ENCODE data around the gene PDSS2.

Gene PDSS2

DNA sequence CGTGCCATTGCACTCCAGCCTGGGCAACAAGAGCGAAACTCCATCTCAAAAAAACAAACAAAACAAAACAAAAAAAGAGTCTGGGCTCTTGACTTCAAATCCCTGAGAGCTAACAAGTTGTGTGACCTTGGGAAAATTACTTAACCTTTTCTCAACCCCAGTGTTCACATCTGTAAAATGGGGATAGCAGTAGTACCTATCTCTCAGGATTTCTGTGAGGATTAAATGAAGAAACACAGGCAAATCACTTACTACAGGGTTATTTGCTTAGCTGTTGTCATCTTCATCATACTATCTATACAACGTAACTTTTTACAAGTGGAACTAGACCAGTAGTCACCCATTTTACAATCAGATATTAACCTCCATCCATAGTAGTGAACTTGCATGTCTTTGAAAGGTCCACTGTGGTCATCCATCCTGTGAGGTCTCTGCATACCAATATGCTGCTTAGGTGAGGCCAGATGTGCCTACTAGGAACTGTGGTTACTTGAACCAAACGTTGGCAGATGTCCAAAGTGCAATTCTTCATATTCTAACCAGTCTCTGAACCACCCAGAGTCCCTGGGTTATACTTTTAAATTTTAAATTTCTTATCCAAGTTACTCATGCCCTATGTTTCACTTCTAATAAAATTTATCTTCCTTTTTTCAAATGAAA is 215.2 kb downstream of the PDSS2 start:
- TF ChIP-seq, protein P1, sequence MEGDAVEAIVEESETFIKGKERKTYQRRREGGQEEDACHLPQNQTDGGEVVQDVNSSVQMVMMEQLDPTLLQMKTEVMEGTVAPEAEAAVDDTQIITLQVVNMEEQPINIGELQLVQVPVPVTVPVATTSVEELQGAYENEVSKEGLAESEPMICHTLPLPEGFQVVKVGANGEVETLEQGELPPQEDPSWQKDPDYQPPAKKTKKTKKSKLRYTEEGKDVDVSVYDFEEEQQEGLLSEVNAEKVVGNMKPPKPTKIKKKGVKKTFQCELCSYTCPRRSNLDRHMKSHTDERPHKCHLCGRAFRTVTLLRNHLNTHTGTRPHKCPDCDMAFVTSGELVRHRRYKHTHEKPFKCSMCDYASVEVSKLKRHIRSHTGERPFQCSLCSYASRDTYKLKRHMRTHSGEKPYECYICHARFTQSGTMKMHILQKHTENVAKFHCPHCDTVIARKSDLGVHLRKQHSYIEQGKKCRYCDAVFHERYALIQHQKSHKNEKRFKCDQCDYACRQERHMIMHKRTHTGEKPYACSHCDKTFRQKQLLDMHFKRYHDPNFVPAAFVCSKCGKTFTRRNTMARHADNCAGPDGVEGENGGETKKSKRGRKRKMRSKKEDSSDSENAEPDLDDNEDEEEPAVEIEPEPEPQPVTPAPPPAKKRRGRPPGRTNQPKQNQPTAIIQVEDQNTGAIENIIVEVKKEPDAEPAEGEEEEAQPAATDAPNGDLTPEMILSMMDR (IDR thresholded peaks at IDR 0.05; ENCODE audit: insufficient read depth, low read depth, low read length, missing control alignments), result no peak
- DNase-seq (ENCODE audit: low read depth), result peak; percentile 25

DNA sequence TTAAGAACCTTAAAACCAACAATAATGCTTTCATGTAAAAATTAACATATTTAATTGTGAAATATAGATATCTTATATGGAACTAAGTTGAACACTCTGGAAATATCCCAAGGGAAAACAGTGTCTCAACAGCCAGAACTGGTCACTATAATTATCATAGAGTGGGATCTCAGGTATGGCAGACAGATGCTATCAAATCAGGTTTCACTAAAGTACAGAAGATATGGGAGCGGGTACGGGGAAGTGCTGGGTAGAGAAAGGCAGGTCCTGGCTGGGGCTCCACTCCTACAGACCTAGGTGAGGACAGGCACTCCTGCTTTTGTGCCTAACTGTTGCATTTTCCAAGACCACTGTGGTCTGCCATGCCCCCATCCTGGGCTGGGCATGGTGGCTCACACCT is 215.9 kb downstream of the PDSS2 start:
- TF ChIP-seq, protein P1 (IDR thresholded peaks at IDR 0.05; ENCODE audit: insufficient read depth, low read depth, low read length, missing control alignments), result no peak
- DNase-seq (ENCODE audit: low read depth), result no peak
- no peak overlapping the region for H3K4me3 ChIP-seq (ENCODE audit: low read length)

More for the DNA sequence above, 215.2 kb downstream of the PDSS2 start:
- no peak overlapping the region for H3K4me3 ChIP-seq (ENCODE audit: low read length)

DNA sequence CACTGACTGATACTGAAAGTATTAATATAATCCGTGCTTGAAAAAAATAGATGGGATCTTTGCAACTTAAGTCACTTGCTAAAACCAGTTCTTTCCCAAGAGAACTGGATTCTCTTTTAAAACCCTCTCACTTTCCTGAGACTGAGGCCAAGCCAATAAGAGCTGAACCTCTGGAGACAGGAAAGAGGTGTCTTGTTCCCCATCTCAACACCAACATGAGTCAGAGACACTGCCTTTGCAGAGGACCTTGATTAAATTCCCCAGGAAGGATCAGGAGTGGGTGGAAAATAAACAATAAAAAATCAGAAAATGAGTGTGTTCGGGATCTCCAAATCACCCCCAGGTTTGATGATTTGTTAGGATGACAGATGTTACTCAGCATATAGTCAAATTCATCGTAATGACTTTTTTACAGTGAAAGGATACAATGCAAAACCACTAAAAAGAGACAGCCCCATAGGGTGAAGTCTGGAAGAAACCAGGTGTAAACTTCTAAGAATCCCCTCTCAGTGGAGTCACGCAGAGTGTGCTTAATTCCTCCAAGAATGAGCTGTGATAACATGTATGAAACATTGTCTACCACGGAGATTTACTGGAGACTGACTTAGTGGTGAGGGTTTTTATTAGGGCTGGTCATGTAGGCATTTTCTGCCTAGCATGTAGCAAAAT is 221.2 kb downstream of the PDSS2 start:
- TF ChIP-seq, protein P1 (IDR thresholded peaks at IDR 0.05; ENCODE audit: insufficient read depth, low read depth, low read length, missing control alignments), result no peak
- peak; percentile 71 for DNase-seq (ENCODE audit: low read depth)
- H3K4me3 ChIP-seq (ENCODE audit: low read length), result no peak overlapping the region

DNA sequence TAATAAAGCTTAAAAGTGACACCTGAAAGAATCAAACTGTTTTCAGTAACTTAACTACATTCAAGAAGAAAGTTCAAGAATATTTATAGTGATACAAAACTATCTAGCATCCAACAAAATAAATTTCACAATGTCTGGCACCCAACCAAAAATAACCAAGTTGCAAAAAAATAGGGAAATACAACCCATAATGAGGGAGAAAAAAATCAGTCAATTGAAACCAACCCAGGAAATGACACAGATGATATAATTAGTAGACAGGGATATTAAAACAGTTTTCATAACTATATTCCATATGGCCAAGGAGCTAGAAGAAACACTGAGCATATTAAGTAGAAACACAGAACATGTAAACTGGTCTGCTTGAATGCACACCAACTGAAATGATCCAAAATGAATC is 223.9 kb downstream of the PDSS2 start:
- TF ChIP-seq, protein P1 (IDR thresholded peaks at IDR 0.05; ENCODE audit: insufficient read depth, low read depth, low read length, missing control alignments), result no peak
- no peak overlapping the region for H3K4me3 ChIP-seq (ENCODE audit: low read length)
- peak; percentile 14 for DNase-seq (ENCODE audit: low read depth)

DNA sequence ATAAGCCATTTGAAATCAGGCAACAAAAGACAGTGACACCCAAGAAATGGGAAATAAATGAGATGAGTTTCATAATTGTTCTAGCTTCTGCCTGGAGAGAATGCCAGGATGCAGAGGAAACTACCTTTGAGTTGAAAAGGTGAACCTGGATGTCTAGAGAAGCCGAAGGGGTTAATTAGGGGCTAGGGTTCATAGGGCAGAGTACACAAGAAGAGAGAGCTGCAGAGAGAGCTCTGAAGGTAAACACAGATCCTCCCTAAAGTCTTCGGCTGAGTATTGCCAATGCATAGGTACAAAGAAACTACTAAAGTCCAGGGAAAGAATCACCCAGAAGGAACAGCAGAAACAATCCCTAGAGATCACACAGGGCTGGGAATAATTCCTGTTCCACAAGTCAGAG is 224.4 kb downstream of the PDSS2 start:
- no peak overlapping the region for H3K4me3 ChIP-seq (ENCODE audit: low read length)
- no peak for DNase-seq (ENCODE audit: low read depth)
- TF ChIP-seq, protein P1 (IDR thresholded peaks at IDR 0.05; ENCODE audit: insufficient read depth, low read depth, low read length, missing control alignments), result no peak

DNA sequence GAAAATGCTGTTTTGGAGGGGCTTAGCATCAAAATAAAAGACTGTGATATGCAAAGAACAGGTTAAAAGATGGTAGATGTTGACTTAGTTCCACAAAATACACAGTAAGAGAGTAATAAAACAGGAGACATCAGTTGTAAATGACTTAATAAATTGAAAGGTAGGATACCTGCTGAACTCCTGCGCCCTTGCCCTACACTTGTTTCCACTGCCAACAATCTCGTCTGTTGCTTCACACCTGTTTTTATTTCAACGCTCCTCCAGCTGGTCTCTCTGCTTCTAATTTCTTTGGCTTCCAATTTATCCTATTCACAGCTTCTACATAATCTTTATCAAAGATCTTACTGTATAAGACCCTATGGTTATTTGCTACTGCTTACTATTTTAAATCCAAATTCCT is 228.1 kb downstream of the PDSS2 start:
- DNase-seq (ENCODE audit: low read depth), result no peak
- H3K4me3 ChIP-seq (ENCODE audit: low read length), result no peak overlapping the region
- TF ChIP-seq, protein P1 (IDR thresholded peaks at IDR 0.05; ENCODE audit: insufficient read depth, low read depth, low read length, missing control alignments), result no peak

Data from epithelial cell of esophagus (primary cell).